H1 (cell line): ENCODE data around the gene DGKD. TPM values are rescaled to one million over a fixed set of nuclear protein-coding genes. Genes with fewer than 3 reads are reported as not detected.

Experiments
- CTCF ChIA-PET: fragments of 300-600 bp; sonication (Branson Sonifier 250); formaldehyde crosslinking; loops from one replicate; lab custom pipeline; 2021; ENCODE audit not compliant: partially characterized antibody; lab: Charles Lee
- POLR2A ChIA-PET: fragments of 300-600 bp; sonication (Branson Sonifier 250); formaldehyde crosslinking; loops from one replicate; lab custom pipeline; 2021; ENCODE audit warnings: inconsistent platforms; ENCODE audit not compliant: partially characterized antibody; lab: Charles Lee
- DNase-seq, 2 experiments: peaks; one replicate each; pipeline versions ENCODE4 v3.0.0 to v3.0.0-alpha.2; 2010 to 2022; ENCODE audit warnings: low spot score in 2 of 2, low read depth in 1 of 2, mixed read lengths in 1 of 2
- FAIRE-seq: peaks from 2 replicates; lab custom pipeline; 2011; peaks lifted over from hg19 to GRCh38; lab: Jason Lieb, UNC
- H2AFZ ChIP-seq: 2 replicates; pipeline ENCODE4 v1.8.1; 2012; ENCODE audit warnings: low read length, inconsistent platforms
- H2AK5ac ChIP-seq: 2 replicates; pipeline ENCODE4 v1.6.1; 2013; ENCODE audit warnings: low read depth, low read length
- H2BK120ac ChIP-seq: replicated peaks from 2 replicates; pipeline ENCODE3; 2013; ENCODE audit warnings: low read depth, low read length, inconsistent platforms
- H2BK12ac ChIP-seq: 2 replicates; pipeline ENCODE4 v1.6.1; 2013; ENCODE audit warnings: low read depth, low read length
- H2BK15ac ChIP-seq: 2 replicates; pipeline ENCODE4 v1.6.1; 2013; ENCODE audit warnings: low read length
- H2BK20ac ChIP-seq: 2 replicates; pipeline ENCODE4 v1.6.1; 2013; ENCODE audit warnings: low read length
- H2BK5ac ChIP-seq: 2 replicates; pipeline ENCODE4 v1.6.1; 2013; ENCODE audit warnings: low read depth, low read length
- H3K14ac ChIP-seq: 2 replicates; pipeline ENCODE4 v1.6.1; 2013; ENCODE audit warnings: inconsistent platforms; ENCODE audit not compliant: insufficient read length
- H3K18ac ChIP-seq: 2 replicates; pipeline ENCODE4 v1.6.1; 2013; ENCODE audit warnings: low read length; ENCODE audit errors: extremely low read depth
- H3K23ac ChIP-seq: 2 replicates; pipeline ENCODE4 v1.6.1; 2013; ENCODE audit warnings: inconsistent platforms; ENCODE audit not compliant: insufficient read length
- H3K23me2 ChIP-seq: 2 replicates; pipeline ENCODE4 v1.6.1; 2013; ENCODE audit warnings: low read depth, low read length
- H3K27ac ChIP-seq: 2 replicates; pipeline ENCODE4 v1.6.1; 2011; ENCODE audit warnings: low read depth, low read length, inconsistent platforms
- H3K27me3 ChIP-seq, 4 experiments: replicated peaks in 1 of 4; 1 replicate in 1 of 4; 2 replicates in 3 of 4; pipeline versions ENCODE4 v1.6.1 to v1.8.1; 2011 to 2013; ENCODE audit warnings: low read length in 3 of 4, mild to moderate bottlenecking in 3 of 4, inconsistent platforms in 2 of 4, mixed read lengths in 2 of 4, moderate library complexity in 1 of 4; ENCODE audit not compliant: control insufficient read depth in 3 of 4, insufficient read depth in 3 of 4; ENCODE audit errors: extremely low read depth in 1 of 4
- H3K36me3 ChIP-seq, 4 experiments: 2 replicates each; pipeline versions ENCODE4 v1.6.1 to v1.8.1; 2011 to 2013; ENCODE audit warnings: mild to moderate bottlenecking in 4 of 4, low read length in 3 of 4, moderate library complexity in 2 of 4, control low read depth in 1 of 4, inconsistent platforms in 1 of 4; ENCODE audit not compliant: insufficient read depth in 4 of 4, control insufficient read depth in 2 of 4
- H3K4ac ChIP-seq: replicated peaks from 2 replicates; pipeline ENCODE3; 2013; ENCODE audit warnings: low read length, low read depth, mixed read lengths, inconsistent platforms; ENCODE audit not compliant: insufficient read length
- H3K4me1 ChIP-seq, 4 experiments: replicated peaks in 1 of 4; 1 replicate in 1 of 4; 2 replicates in 3 of 4; pipeline versions ENCODE4 v1.6.1 to v1.8.1; 2011 to 2013; ENCODE audit warnings: low read length in 3 of 4, inconsistent platforms in 2 of 4, mixed read lengths in 1 of 4; ENCODE audit not compliant: insufficient read depth in 4 of 4, control insufficient read depth in 3 of 4
- H3K4me2 ChIP-seq, 2 experiments: 2 replicates each; pipeline versions ENCODE4 v1.6.1 to v1.8.1; 2011 to 2013; ENCODE audit warnings: low read depth in 2 of 2, low read length in 2 of 2, control low read depth in 1 of 2, inconsistent platforms in 1 of 2, mild to moderate bottlenecking in 1 of 2; ENCODE audit not compliant: insufficient read depth in 1 of 2
- H3K4me3 ChIP-seq, 4 experiments: fragments of 200-600, 300-600 bp in 1 of 4; sonication (generic), shearing (Covaris generic), sonication (Bioruptor Twin) in 1 of 4; 2 replicates each; pipeline versions ENCODE4 v1.5.1 to v1.8.1; 2011 to 2016; ENCODE audit warnings: low read length in 4 of 4, low read depth in 3 of 4, control low read depth in 2 of 4, inconsistent platforms in 2 of 4, mild to moderate bottlenecking in 2 of 4, mixed read lengths in 1 of 4, moderate library complexity in 1 of 4; ENCODE audit not compliant: insufficient read depth in 2 of 4; ENCODE audit errors: extremely low read depth in 1 of 4
- H3K56ac ChIP-seq: replicated peaks from 2 replicates; pipeline ENCODE3; 2013; ENCODE audit warnings: low read depth, mild to moderate bottlenecking, mixed read lengths, low read length, inconsistent platforms; ENCODE audit not compliant: insufficient read length
- H3K79me1 ChIP-seq: 2 replicates; pipeline ENCODE4 v1.6.1; 2013; ENCODE audit warnings: low read depth, low read length, control low read depth
- H3K79me2 ChIP-seq, 2 experiments: 2 replicates each; pipeline versions ENCODE4 v1.6.1 to v1.8.1; 2012 to 2013; ENCODE audit warnings: low read length in 2 of 2, mild to moderate bottlenecking in 2 of 2, inconsistent platforms in 1 of 2; ENCODE audit not compliant: insufficient read depth in 2 of 2, control insufficient read depth in 1 of 2
- H3K9ac ChIP-seq, 4 experiments: replicated peaks in 1 of 4; 1 replicate in 1 of 4; 2 replicates in 3 of 4; pipeline versions ENCODE4 v1.6.1 to v1.8.1; 2011 to 2013; ENCODE audit warnings: low read depth in 3 of 4, low read length in 3 of 4, control low read depth in 2 of 4, mild to moderate bottlenecking in 2 of 4, moderate library complexity in 2 of 4, inconsistent platforms in 1 of 4; ENCODE audit errors: extremely low read depth in 1 of 4
- H3K9me3 ChIP-seq, 2 experiments: 2 replicates each; pipeline versions ENCODE4 v1.6.1 to v1.8.1; 2012 to 2013; ENCODE audit warnings: mild to moderate bottlenecking in 2 of 2, moderate library complexity in 2 of 2, control low read depth in 1 of 2, inconsistent platforms in 1 of 2, low read depth in 1 of 2, low read length in 1 of 2, mixed read lengths in 1 of 2; ENCODE audit not compliant: insufficient read depth in 2 of 2
- H4K20me1 ChIP-seq, 2 experiments: replicated peaks in 1 of 2; 2 replicates each; pipeline versions ENCODE3 to v1.8.1; 2011 to 2013; ENCODE audit warnings: inconsistent platforms in 2 of 2, low read length in 2 of 2, mild to moderate bottlenecking in 1 of 2; ENCODE audit not compliant: insufficient read depth in 2 of 2, control insufficient read depth in 1 of 2
- H4K5ac ChIP-seq: 2 replicates; pipeline ENCODE4 v1.6.1; 2013; ENCODE audit warnings: low read length, low read depth, mixed read lengths, inconsistent platforms; ENCODE audit not compliant: insufficient read length
- H4K8ac ChIP-seq: 2 replicates; pipeline ENCODE4 v1.8.0; 2013; ENCODE audit warnings: mild to moderate bottlenecking, moderate library complexity, low read length, inconsistent platforms; ENCODE audit not compliant: insufficient read depth; ENCODE audit errors: extremely low read depth
- H4K91ac ChIP-seq: replicated peaks from 2 replicates; pipeline ENCODE3; 2013; ENCODE audit warnings: low read length, mixed read lengths, inconsistent platforms; ENCODE audit not compliant: insufficient read length
- NANOG ChIP-seq: IDR thresholded peaks from 2 replicates; pipeline ENCODE4 v1.6.1; 2011; ENCODE audit warnings: low read length, low read depth, mild to moderate bottlenecking, inconsistent platforms; ENCODE audit not compliant: insufficient read depth, poor library complexity, severe bottlenecking
- SIX5 ChIP-seq: IDR thresholded peaks from 2 replicates; pipeline ENCODE4 v1.6.1; 2011; ENCODE audit warnings: mild to moderate bottlenecking, low read depth, low read length
- WGBS, 2 experiments: shearing (Covaris generic) in 1 of 2; methylation state at CpG; one replicate each; pipeline versions ENCODE4 v1.1.6 to v1.1.7; 2013 to 2015; ENCODE audit warnings: low lambda C conversion rate in 2 of 2, mixed read lengths in 2 of 2, inconsistent platforms in 1 of 2, low coverage in 1 of 2, missing lambda C conversion rate in 1 of 2; ENCODE audit not compliant: insufficient replicate concordance in 2 of 2, insufficient coverage in 1 of 2, insufficient read length in 1 of 2; ENCODE audit errors: extremely low coverage in 1 of 2, missing lambda C conversion rate in 1 of 2; 5-methylcytosine and 5-hydroxymethylcytosine counted together
- polyA plus RNA-seq, 7 experiments: library from polyadenylated mRNA; depleted of rRNA in 3 of 7; stranded (reverse) in 5 of 7; unstranded in 2 of 7; fragments of >200 nt in 5 of 7; fragments of 200-250 nt in 2 of 7; gene quantifications; 1 replicate in 5 of 7; 2 replicates in 1 of 7; 4 replicates in 1 of 7; pipeline versions ENCODE4 v1.2.1 to v1.2.3, GENCODE V29; 2011 to 2013; ENCODE audit warnings: missing spikeins in 2 of 7, mixed read lengths in 2 of 7
- total RNA-seq: library from RNA; stranded (reverse); fragmentation: NEBNext Ultra II Directional; extraction: Animal tissue kit (Norgen Biotek cat#: 25700); gene quantifications from 2 replicates; pipeline ENCODE4 v1.2.1, GENCODE V29; 2021

Gene DGKD
- total and polyA plus RNA-seq, 2 of the 8 experiments (the other 6 are each of a cell fraction or from before 2014, with no cell fraction given): 7.7 to 30.9 TPM

GRCh38 chr2:233328922-233329321, 25.4 kb upstream of the DGKD start:
- Histone ChIP-seq H2BK12ac (peak overlapping the region; percentile 43; the same call in 1 of the 2 replicates), H3K9ac (no peak overlapping the region), H3K4me1 (peaks cover 0 to 10% (median 3%) of the 10 kb centered on the region in 4 experiments; a peak in 2 of 7 replicates), H3K4ac (no peak overlapping the region), H3K79me1 (no peaks in the 10 kb centered on the region), H3K23ac (no peak overlapping the region), H3K23me2 (no peaks in the 10 kb centered on the region), H3K14ac (no peak overlapping the region), H4K8ac (no peak overlapping the region), H2BK20ac (no peak overlapping the region), H4K91ac (no peak overlapping the region), H2BK15ac (no peak overlapping the region), H2BK5ac (peak overlapping the region; percentile 63; the same call in 1 of the 2 replicates), H3K9me3 (no peaks in the 10 kb centered on the region), H2AFZ (no peak overlapping the region), H2BK120ac (no peak overlapping the region), H3K79me2 (no peaks in the 10 kb centered on the region), H3K18ac (no peak overlapping the region), H3K36me3 (no peaks in the 10 kb centered on the region), H3K27ac (no peak overlapping the region), H3K56ac (no peak overlapping the region), H3K4me2 (no peak overlapping the region), H4K20me1 (no peaks in the 10 kb centered on the region), H4K5ac (no peak overlapping the region), H2AK5ac (0 out of 2 replicates have a peak overlapping the region, but pooled peaks have one; percentile 9), H3K4me3 (no peak overlapping the region), H3K27me3 (peaks cover 8 to 70% (median 42%) of the 10 kb centered on the region in 4 experiments; a peak in 6 of 7 replicates)
- TF ChIP-seq NANOG: no peak
- no peak for TF ChIP-seq SIX5
- DNase-seq (no peak), FAIRE-seq (no peak)
- 90% methylated on average over 4 of the region's 4 CpGs; no CpG with 5 or more reads in 1 of the 2 experiments for WGBS, 2 experiments
- POLR2A ChIA-PET: no interaction called here
- CTCF ChIA-PET: interaction anchor here (1.0 to 1.2 kb wide), 3 partner anchors 11 to 25 kb away, joined by 3 to 4 read pairs (median 4); partner anchors contain the start of gene DGKD
